Suprapubic skin (tissue), 4 donors: Measurements from ENCODE around the gene RPA1. TPM values are rescaled to one million over a fixed set of nuclear protein-coding genes. Genes with fewer than 3 reads are reported as not detected.

Source experiments
- DNase-seq, 2 donors: peaks; one replicate each; pipeline ENCODE4 v3.0.0-alpha.2; 2019; ENCODE audit warnings: low spot score in 2 of 2
- H3K27ac ChIP-seq: fragments of 200-600 bp; sonication (generic); one replicate; pipeline ENCODE4 v1.5.1; 2019
- H3K27me3 ChIP-seq: fragments of 200-600 bp; sonication (generic); one replicate; pipeline ENCODE4 v1.5.1; 2019
- H3K36me3 ChIP-seq: fragments of 200-600 bp; sonication (generic); one replicate; pipeline ENCODE4 v1.5.1; 2019
- H3K4me1 ChIP-seq: fragments of 200-600 bp; sonication (generic); one replicate; pipeline ENCODE4 v1.5.1; 2019
- H3K4me3 ChIP-seq: fragments of 200-600 bp; sonication (generic); one replicate; pipeline ENCODE4 v1.5.1; 2019; ENCODE audit warnings: mild to moderate bottlenecking
- H3K9me3 ChIP-seq: fragments of 200-600 bp; sonication (generic); one replicate; pipeline ENCODE4 v1.5.1; 2019
- EP300 ChIP-seq: sonication (generic); formaldehyde crosslinking; IDR thresholded peaks from one replicate; pipeline ENCODE4 v1.6.1; 2017; ENCODE audit warnings: antibody characterized with exemption
- POLR2A ChIP-seq, 2 donors: fragments of 450-650 bp; IDR thresholded peaks; one replicate each; pipeline ENCODE4 v1.6.1; 2017; ENCODE audit warnings: antibody characterized with exemption in 2 of 2, mild to moderate bottlenecking in 2 of 2, moderate library complexity in 2 of 2
- POLR2AphosphoS5 ChIP-seq, 3 donors: sonication (generic); formaldehyde crosslinking; IDR thresholded peaks; one replicate each; pipeline ENCODE4 v1.6.1; 2017; ENCODE audit warnings: antibody characterized with exemption in 3 of 3
- WGBS: methylation state at CpG from one replicate; pipeline ENCODE4 v1.1.5; 2018; 5-methylcytosine and 5-hydroxymethylcytosine counted together
- total RNA-seq, 4 donors: library from RNA; depleted of rRNA; stranded (reverse); fragments of >200 nt; gene quantifications; one replicate each; pipeline ENCODE4 v1.1.0, GENCODE V29; 2016
- TF ChIP-seq, protein P1 (sequence below), 2 donors: fragments of 200-600 bp in 1 of 2; fragments of 450-650 bp in 1 of 2; sonication (generic) in 1 of 2; IDR thresholded peaks; one replicate each; pipeline ENCODE4 v1.5.1; 2016 to 2019; ENCODE audit warnings: antibody characterized with exemption in 2 of 2, mild to moderate bottlenecking in 1 of 2, moderate library complexity in 1 of 2

Gene RPA1
- total RNA-seq, 4 donors from 2014 or later: 27.6 to 58.2 (median 36.7) TPM

DNA sequence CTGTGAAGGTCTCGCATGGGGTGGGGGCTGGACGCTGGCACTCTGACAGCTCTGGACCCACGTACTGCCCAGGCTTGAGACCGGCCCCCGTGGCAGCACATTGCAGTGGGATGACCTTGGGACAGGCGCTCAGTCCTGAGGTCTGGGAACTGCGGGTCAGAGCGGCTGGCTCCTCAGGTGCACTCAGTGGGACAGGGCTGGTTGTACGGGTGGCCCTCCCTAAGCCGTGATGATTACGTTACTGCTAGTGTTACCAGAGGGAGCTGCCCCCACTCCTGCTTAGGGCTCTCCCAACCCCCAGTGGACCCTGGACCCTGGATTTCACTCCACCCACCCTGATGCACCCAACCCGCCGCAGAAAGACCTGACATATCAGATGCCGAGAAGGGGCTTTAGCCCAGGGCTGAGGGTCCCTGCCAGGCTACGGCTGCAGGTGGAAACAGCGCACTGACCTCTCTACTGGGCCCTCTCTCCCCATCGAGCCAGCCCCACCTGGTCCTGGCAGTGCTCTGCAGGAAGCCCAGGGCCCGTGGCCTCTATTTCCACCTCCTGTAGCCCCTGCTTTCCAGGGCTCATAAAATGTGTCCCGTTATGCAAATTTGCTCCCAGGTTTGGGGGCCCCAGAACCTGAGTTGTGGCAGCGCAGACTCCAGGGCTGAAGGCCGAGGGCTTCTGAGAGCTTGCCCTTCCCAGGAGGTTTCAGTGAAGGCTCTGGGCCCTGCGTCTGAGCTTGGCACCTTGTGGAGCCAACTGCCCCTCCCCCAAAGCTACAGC is 118.1 kb downstream of the RPA1 start:
- no peaks in the 10 kb centered on the region for H3K27me3 ChIP-seq
- no peak for TF ChIP-seq POLR2AphosphoS5 (IDR thresholded peaks at IDR 0.05)
- TF ChIP-seq EP300: no peak
- TF ChIP-seq, protein P1, sequence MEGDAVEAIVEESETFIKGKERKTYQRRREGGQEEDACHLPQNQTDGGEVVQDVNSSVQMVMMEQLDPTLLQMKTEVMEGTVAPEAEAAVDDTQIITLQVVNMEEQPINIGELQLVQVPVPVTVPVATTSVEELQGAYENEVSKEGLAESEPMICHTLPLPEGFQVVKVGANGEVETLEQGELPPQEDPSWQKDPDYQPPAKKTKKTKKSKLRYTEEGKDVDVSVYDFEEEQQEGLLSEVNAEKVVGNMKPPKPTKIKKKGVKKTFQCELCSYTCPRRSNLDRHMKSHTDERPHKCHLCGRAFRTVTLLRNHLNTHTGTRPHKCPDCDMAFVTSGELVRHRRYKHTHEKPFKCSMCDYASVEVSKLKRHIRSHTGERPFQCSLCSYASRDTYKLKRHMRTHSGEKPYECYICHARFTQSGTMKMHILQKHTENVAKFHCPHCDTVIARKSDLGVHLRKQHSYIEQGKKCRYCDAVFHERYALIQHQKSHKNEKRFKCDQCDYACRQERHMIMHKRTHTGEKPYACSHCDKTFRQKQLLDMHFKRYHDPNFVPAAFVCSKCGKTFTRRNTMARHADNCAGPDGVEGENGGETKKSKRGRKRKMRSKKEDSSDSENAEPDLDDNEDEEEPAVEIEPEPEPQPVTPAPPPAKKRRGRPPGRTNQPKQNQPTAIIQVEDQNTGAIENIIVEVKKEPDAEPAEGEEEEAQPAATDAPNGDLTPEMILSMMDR (IDR thresholded peaks at IDR 0.05): no peak
- no peak for TF ChIP-seq POLR2A (IDR thresholded peaks at IDR 0.05)
- no peaks in the 10 kb centered on the region for H3K36me3 ChIP-seq
- WGBS: 97% methylated on average over 6 of the region's 22 CpGs
- no peaks in the 10 kb centered on the region for H3K4me1 ChIP-seq
- no peak for DNase-seq
- no peak overlapping the region for H3K4me3 ChIP-seq
- no peak overlapping the region for H3K27ac ChIP-seq
- H3K9me3 ChIP-seq: no peaks in the 10 kb centered on the region

DNA sequence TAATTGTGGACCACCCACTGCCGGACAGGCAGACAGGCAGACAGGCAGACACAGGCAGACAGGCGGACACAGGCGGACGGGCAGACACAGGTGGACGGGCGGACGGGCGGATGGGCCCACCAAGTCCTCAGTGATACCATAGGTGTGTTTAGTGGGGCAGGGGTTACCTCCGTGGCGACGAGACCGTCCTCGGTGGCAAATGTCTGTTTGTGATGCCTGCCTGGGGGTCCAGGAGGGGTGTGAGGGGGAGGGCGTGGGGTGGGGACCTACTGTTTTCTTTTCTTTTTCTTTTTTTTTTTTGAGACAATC is 118.7 kb downstream of the RPA1 start:
- no peak for DNase-seq
- WGBS: 95% methylated on average over 11 of the region's 14 CpGs
- TF ChIP-seq, protein P1 (IDR thresholded peaks at IDR 0.05): no peak
- TF ChIP-seq POLR2AphosphoS5 (IDR thresholded peaks at IDR 0.05) (no peak), EP300 (no peak), POLR2A (IDR thresholded peaks at IDR 0.05) (no peak)
- no peak overlapping the region for H3K4me3 ChIP-seq
- no peaks in the 10 kb centered on the region for H3K36me3 ChIP-seq
- no peak overlapping the region for H3K27ac ChIP-seq
- H3K9me3 ChIP-seq: no peaks in the 10 kb centered on the region
- no peaks in the 10 kb centered on the region for H3K27me3 ChIP-seq
- no peaks in the 10 kb centered on the region for H3K4me1 ChIP-seq

Other genes with a start within 250 kb of the RPA1 start
- 10 to 100 TPM in 2 of 4 donors, 1 to 10 TPM in 2; 4.8 to 11.8 (median 10.6) TPM for gene SLC43A2, start 201.2 kb upstream of the RPA1 start, total RNA-seq
- gene SCARF1, start 184.3 kb upstream of the RPA1 start, total RNA-seq: 10 to 100 TPM in 1 of 4 donors, 1 to 10 TPM in 3; 1.8 to 12.4 (median 4.6) TPM
- 10 to 100 TPM; 11.9 to 26.0 (median 20.1) TPM for gene RILP, start 180.1 kb upstream of the RPA1 start, total RNA-seq
- 100 to 1,000 TPM; 186 to 341 (median 220) TPM for gene PRPF8, start 145.1 kb upstream of the RPA1 start, total RNA-seq
- gene TLCD2, start 119.6 kb upstream of the RPA1 start, total RNA-seq: 1 to 10 TPM; 2.2 to 4.6 (median 2.9) TPM
- 10 to 100 TPM; 40.0 to 61.7 (median 51.3) TPM for gene WDR81, start 105.3 kb upstream of the RPA1 start, total RNA-seq
- gene SERPINF2, start 87.1 kb upstream of the RPA1 start, total RNA-seq: 1 to 10 TPM; 3.9 to 7.4 (median 5.9) TPM
- gene SERPINF1, start 67.9 kb upstream of the RPA1 start, total RNA-seq: 100 to 1,000 TPM; 146 to 256 (median 194) TPM
- gene SMYD4, start 103 bp upstream of the RPA1 start, total RNA-seq: 10 to 100 TPM in 2 of 4 donors, 1 to 10 TPM in 2; 6.4 to 31.7 (median 14.3) TPM
- 10 to 100 TPM; 16.4 to 24.8 (median 21.6) TPM for gene RTN4RL1, start 195.3 kb downstream of the RPA1 start, total RNA-seq
- 100 to 1,000 TPM in 1 of 4 donors, 10 to 100 TPM in 3; 58.7 to 115 (median 66.3) TPM for gene DPH1, start 200.1 kb downstream of the RPA1 start, total RNA-seq
- 10 to 100 TPM; 36.6 to 51.5 (median 42.7) TPM for gene OVCA2, start 212.0 kb downstream of the RPA1 start, total RNA-seq
- 1 to 10 TPM; 2.7 to 9.5 (median 4.9) TPM for gene HIC1, start 225.1 kb downstream of the RPA1 start, total RNA-seq